GM12865 (cell line): ENCODE data around the gene ARHGEF17.

Experiments used
- DNase-seq: peaks from one replicate; pipeline ENCODE4 v3.0.0; 2010; ENCODE audit warnings: low read depth
- H3K4me3 ChIP-seq: 2 replicates; pipeline ENCODE4 v1.5.1; 2011; ENCODE audit warnings: mild to moderate bottlenecking, low read depth, low read length, control low read depth
- TF ChIP-seq, protein P1 (sequence below): IDR thresholded peaks from 2 replicates; pipeline ENCODE4 v1.5.1; 2011; ENCODE audit warnings: low read length, control low read depth, low read depth, inconsistent platforms; ENCODE audit not compliant: insufficient read depth; ENCODE audit errors: missing control alignments

The ARHGEF17 gene

DNA sequence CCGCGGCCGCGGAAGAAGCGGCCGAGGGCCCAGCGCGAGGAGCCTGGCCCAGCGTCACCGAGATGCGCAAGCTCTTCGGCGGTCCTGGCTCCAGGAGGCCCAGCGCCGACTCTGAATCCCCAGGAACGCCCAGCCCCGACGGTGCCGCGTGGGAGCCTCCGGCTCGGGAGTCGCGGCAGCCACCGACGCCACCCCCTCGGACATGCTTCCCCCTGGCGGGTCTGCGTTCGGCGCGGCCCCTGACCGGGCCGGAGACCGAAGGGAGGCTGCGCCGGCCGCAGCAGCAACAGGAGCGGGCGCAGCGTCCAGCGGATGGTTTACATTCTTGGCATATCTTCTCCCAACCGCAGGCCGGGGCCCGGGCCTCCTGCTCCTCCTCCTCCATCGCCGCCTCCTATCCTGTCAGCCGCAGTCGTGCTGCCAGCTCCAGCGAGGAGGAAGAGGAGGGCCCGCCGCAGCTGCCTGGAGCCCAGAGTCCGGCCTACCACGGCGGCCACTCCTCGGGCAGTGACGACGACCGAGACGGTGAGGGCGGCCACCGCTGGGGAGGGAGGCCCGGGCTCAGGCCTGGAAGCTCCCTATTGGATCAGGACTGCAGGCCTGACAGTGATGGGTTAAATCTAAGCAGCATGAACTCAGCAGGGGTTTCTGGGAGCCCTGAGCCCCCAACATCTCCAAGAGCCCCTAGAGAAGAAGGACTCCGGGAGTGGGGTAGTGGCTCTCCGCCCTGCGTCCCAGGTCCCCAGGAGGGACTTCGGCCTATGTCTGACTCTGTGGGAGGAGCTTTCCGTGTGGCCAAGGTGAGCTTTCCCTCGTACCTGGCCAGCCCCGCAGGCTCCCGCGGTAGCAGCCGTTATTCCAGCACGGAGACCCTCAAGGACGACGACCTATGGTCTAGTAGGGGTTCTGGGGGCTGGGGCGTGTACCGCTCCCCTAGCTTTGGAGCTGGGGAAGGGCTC is 1.2 kb downstream of the ARHGEF17 start:
- TF ChIP-seq, protein P1, sequence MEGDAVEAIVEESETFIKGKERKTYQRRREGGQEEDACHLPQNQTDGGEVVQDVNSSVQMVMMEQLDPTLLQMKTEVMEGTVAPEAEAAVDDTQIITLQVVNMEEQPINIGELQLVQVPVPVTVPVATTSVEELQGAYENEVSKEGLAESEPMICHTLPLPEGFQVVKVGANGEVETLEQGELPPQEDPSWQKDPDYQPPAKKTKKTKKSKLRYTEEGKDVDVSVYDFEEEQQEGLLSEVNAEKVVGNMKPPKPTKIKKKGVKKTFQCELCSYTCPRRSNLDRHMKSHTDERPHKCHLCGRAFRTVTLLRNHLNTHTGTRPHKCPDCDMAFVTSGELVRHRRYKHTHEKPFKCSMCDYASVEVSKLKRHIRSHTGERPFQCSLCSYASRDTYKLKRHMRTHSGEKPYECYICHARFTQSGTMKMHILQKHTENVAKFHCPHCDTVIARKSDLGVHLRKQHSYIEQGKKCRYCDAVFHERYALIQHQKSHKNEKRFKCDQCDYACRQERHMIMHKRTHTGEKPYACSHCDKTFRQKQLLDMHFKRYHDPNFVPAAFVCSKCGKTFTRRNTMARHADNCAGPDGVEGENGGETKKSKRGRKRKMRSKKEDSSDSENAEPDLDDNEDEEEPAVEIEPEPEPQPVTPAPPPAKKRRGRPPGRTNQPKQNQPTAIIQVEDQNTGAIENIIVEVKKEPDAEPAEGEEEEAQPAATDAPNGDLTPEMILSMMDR: no peak
- peak overlapping the region; percentile 72 for H3K4me3 ChIP-seq
- peak; percentile 45 for DNase-seq

GRCh38 chr11:73310076-73310475 is 2.0 kb downstream of the ARHGEF17 start:
- TF ChIP-seq, protein P1: no peak
- DNase-seq: no peak
- peak overlapping the region; percentile 72; the same call in 1 of the 2 replicates for H3K4me3 ChIP-seq

GRCh38 chr11:73310661-73311393 is 2.8 kb downstream of the ARHGEF17 start:
- no peak for DNase-seq
- TF ChIP-seq, protein P1: no peak
- no peak overlapping the region for H3K4me3 ChIP-seq

GRCh38 chr11:73311394-73311869 is 3.4 kb downstream of the ARHGEF17 start:
- H3K4me3 ChIP-seq: peak overlapping the region; percentile 5; the same call in 1 of the 2 replicates
- TF ChIP-seq, protein P1: no peak
- DNase-seq: no peak

- DNase-seq: no peak
- H3K4me3 ChIP-seq: peak overlapping the region; percentile 5; the same call in 1 of the 2 replicates
- TF ChIP-seq, protein P1: no peak
These were observed 4.0 kb downstream of the ARHGEF17 start for GRCh38 chr11:73312036-73312435.

DNA sequence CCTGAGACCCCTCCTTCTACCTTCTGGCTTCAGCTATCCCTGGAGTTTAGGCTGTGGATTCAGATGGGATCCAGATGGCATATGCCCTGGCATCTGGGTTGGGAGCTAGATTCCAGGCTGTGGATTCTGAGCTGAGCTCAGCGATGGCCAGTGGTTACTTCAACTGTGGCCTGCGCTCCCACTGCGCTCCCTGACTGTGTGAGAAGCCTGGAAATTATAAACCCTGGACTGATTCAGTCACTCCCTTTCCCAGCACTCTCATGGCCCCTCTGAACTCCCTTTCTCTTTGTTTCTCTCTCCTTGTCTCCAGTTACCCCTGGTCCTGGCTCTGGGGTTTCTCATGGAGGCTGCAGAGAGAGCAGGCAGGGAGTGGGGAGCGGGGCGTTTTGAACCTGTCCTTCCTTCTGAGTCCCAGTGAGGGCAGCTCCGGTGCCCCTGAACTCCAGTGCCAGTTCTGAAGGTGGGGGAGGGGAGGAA is 4.8 kb downstream of the ARHGEF17 start:
- TF ChIP-seq, protein P1: no peak
- DNase-seq: no peak
- peak overlapping the region; percentile 5 for H3K4me3 ChIP-seq
